Astrocyte of the cerebellum (primary cell): ENCODE data around the gene NUDT19.
A peak's percentile ranks its signal among the peaks of the same experiment; 100 is the strongest.
"Not testable (repeated sequence)": the region's sequence is repeated elsewhere in the genome, so short reads cannot be mapped to it uniquely, and the experiment has no call there.

Source experiments
- DNase-seq: peaks from one replicate; pipeline ENCODE4 v3.0.0-alpha.2; 2011; ENCODE audit warnings: low read depth
- H3K4me3 ChIP-seq: 2 replicates; pipeline ENCODE4 v1.5.1; 2011; ENCODE audit warnings: mild to moderate bottlenecking, low read depth, low read length, moderate library complexity
- CTCF ChIP-seq: IDR thresholded peaks from 2 replicates; pipeline ENCODE4 v1.5.1; 2012; ENCODE audit warnings: low read length, low read depth, moderate library complexity, mild to moderate bottlenecking; ENCODE audit errors: missing control alignments
- in situ Hi-C: cut with HindIII; loops from 2 replicates; pipeline ENCODE4 v1.10.0; 2017; ENCODE audit warnings: low sequenced_read_pairs

Gene NUDT19

GRCh38 chr19:32691291-32691951 lies at the start of gene NUDT19:
NUDT19 (plus strand) TSS chr19:32691821; CDS start chr19:32691961, 140 bp downstream.
- TF ChIP-seq CTCF = no peak
- DNase-seq = no peak
- H3K4me3 ChIP-seq = peak within 1 kb of the TSS; percentile 55
- in situ Hi-C loops = no loop called here

DNA sequence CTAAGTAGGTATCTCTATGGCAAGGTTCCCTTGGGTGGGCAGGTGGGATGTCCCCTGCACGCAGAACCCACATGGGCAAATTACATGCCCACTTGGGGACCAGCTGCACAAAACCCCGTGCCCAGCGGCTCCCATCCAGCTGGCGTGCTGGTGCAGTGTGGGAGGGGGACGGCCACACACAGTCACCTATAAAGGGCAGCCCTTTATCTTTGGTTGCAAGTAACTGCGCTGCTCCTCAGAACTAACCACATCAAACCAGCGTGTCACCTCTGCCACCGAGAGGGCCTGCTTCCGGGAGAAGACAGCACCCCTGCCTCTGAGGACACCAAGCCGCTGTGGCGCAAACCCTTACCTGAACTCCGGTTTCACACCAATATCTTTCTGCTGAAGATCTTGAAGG lies 48.9 kb upstream of the NUDT19 start:
- no peak for DNase-seq
- TF ChIP-seq CTCF = no peak
- H3K4me3 ChIP-seq = no peak overlapping the region
- in situ Hi-C loops = no loop called here

GRCh38 chr19:32646556-32646955 lies 45.1 kb upstream of the NUDT19 start:
- in situ Hi-C loops = no loop called here
- TF ChIP-seq CTCF = no peak
- H3K4me3 ChIP-seq = no peak overlapping the region
- DNase-seq = no peak

- DNase-seq = no peak
- H3K4me3 ChIP-seq = no peak overlapping the region
- in situ Hi-C loops = no loop called here
- TF ChIP-seq CTCF = no peak
These were observed 44.3 kb upstream of the NUDT19 start for GRCh38 chr19:32647361-32647760.

DNA sequence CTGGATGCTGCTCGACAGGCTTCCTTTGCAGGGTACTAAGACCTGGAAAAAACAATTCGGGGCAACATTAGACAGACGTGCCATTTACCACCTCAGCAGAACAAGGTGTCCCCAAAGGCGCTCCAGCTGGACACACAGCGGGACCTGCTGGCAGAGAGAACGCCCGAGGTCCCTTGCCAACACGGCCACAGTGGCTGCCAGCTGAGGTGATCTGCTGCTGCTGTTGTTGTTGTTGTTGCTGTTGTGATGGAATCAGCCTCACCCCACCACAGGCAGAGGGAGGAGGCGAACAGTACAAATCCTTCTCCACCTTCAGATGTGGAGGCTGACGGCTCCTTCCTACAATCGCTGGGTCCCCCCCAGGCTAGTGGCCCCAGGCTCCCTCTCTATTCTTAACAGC lies 41.9 kb upstream of the NUDT19 start:
- H3K4me3 ChIP-seq = no peak overlapping the region
- DNase-seq = no peak

DNA sequence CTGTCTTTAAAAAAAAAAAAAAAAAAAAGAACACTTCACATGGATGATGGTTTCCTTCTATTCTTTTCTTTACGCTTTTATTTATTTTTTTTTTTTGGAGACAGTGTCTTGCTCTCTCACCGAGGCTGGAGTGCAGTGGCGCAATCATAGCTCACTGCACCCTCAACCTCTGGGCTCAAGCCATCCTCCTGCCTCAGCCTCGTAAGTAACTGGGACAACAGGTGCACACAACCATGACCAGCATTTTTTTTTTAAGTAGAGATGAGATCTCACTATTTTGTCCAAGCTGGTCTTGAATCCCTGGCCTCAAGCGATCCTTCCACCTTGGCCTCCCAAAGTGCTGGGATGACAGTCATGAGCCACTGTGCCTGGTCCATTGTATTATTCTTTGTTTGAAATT lies 41.0 kb upstream of the NUDT19 start:
- DNase-seq = no peak
- in situ Hi-C loops = no loop called here
- no peak for TF ChIP-seq CTCF
- no peak overlapping the region for H3K4me3 ChIP-seq

More for the DNA sequence above, 41.9 kb upstream of the NUDT19 start:
- TF ChIP-seq CTCF = no peak
- in situ Hi-C loops = no loop called here

GRCh38 chr19:32651729-32652140 lies 39.9 kb upstream of the NUDT19 start:
- in situ Hi-C loops = no loop called here
- peak; percentile 16 for DNase-seq
- no peak overlapping the region for H3K4me3 ChIP-seq
- peak; percentile 43 for TF ChIP-seq CTCF

- DNase-seq, in situ Hi-C loops: not testable (repeated sequence)
These were observed 39.3 kb upstream of the NUDT19 start for GRCh38 chr19:32652331-32652730.

More at GRCh38 chr19:32652331-32652730, 39.3 kb upstream of the NUDT19 start:
- H3K4me3 ChIP-seq = not testable (repeated sequence)
